ENCODE results near the gene CCR7. TPM values are rescaled to one million over a fixed set of nuclear protein-coding genes. Genes with fewer than 3 reads are reported as not detected.
"Not testable (repeated sequence)": the region's sequence is repeated elsewhere in the genome, so short reads cannot be mapped to it uniquely, and the experiment has no call there.

Gene CCR7
- total RNA-seq, 4 donors from 2014 or later: 1.5 TPM; not detected in 3

GRCh38 chr17:40580140-40580539, 14.9 kb upstream of the CCR7 start:
- Histone ChIP-seq H3K27ac (no peak overlapping the region), H3K9me3 (peaks cover 0 to 7% (median 0%) of the 10 kb centered on the region in 4 donors), H3K36me3 (no peaks in the 10 kb centered on the region), H3K4me3 (no peak overlapping the region), H3K27me3 (no peaks in the 10 kb centered on the region), H3K4me1 (peaks cover 0 to 9% (median 0%) of the 10 kb centered on the region in 4 donors)
- DNase-seq (ENCODE audit: low spot score in 2 of 2): no peak
- TF ChIP-seq EP300 (IDR thresholded peaks at IDR 0.05) (no peak), POLR2A (IDR thresholded peaks at IDR 0.05) (no peak), CTCF (IDR thresholded peaks at IDR 0.05) (no peak)

- no peak overlapping the region for H3K27ac ChIP-seq
- no peaks in the 10 kb centered on the region for H3K36me3 ChIP-seq
- no peak for DNase-seq (ENCODE audit: low spot score in 2 of 2)
- 87 to 91% methylated on average over 3 of the region's 3 CpGs for WGBS, 2 donors
- TF ChIP-seq EP300 (IDR thresholded peaks at IDR 0.05) (no peak), POLR2A (IDR thresholded peaks at IDR 0.05) (no peak), CTCF (IDR thresholded peaks at IDR 0.05) (no peak)
- no peak overlapping the region for H3K4me3 ChIP-seq
- H3K9me3 ChIP-seq: peaks cover 0 to 8% (median 0%) of the 10 kb centered on the region in 4 donors
- H3K4me1 ChIP-seq: peaks cover 0 to 9% (median 0%) of the 10 kb centered on the region in 4 donors
- no peaks in the 10 kb centered on the region for H3K27me3 ChIP-seq
Measured at GRCh38 chr17:40579471-40579870, 14.2 kb upstream of the CCR7 start.

- peaks cover 0 to 9% (median 0%) of the 10 kb centered on the region in 4 donors for H3K4me1 ChIP-seq
- no peaks in the 10 kb centered on the region for H3K36me3 ChIP-seq
- H3K27me3 ChIP-seq: no peaks in the 10 kb centered on the region
- H3K27ac ChIP-seq: no peak overlapping the region
- WGBS, 2 donors: 72 to 80% methylated on average over 5 of the region's 5 CpGs
- H3K9me3 ChIP-seq: peaks cover 0 to 24% (median 5%) of the 10 kb centered on the region in 4 donors
- no peak overlapping the region for H3K4me3 ChIP-seq
- TF ChIP-seq EP300 (IDR thresholded peaks at IDR 0.05) (no peak), POLR2A (IDR thresholded peaks at IDR 0.05) (no peak), CTCF (IDR thresholded peaks at IDR 0.05) (no peak)
- no peak for DNase-seq (ENCODE audit: low spot score in 2 of 2)
Measured at GRCh38 chr17:40577611-40578065, 12.4 kb upstream of the CCR7 start.

- no peaks in the 10 kb centered on the region for H3K4me1 ChIP-seq
- H3K4me3 ChIP-seq: no peak overlapping the region
- no peaks in the 10 kb centered on the region for H3K36me3 ChIP-seq
- no peak for TF ChIP-seq EP300 (IDR thresholded peaks at IDR 0.05)
- 74 to 76% methylated on average over 5 of the region's 5 CpGs for WGBS, 2 donors
- DNase-seq (ENCODE audit: low spot score in 2 of 2): no peak
- H3K9me3 ChIP-seq: peaks cover 0 to 30% (median 5%) of the 10 kb centered on the region in 4 donors
- H3K27me3 ChIP-seq: no peaks in the 10 kb centered on the region
- no peak overlapping the region for H3K27ac ChIP-seq
Measured at GRCh38 chr17:40576113-40576740, 11.0 kb upstream of the CCR7 start.

GRCh38 chr17:40574292-40574691, 9.0 kb upstream of the CCR7 start:
- no peak for TF ChIP-seq POLR2A (IDR thresholded peaks at IDR 0.05)
- TF ChIP-seq CTCF (IDR thresholded peaks at IDR 0.05): no peak
- TF ChIP-seq EP300 (IDR thresholded peaks at IDR 0.05): no peak
- DNase-seq (ENCODE audit: low spot score in 2 of 2): no peak
- no peak overlapping the region for H3K4me3 ChIP-seq

GRCh38 chr17:40572245-40572993, 7.1 kb upstream of the CCR7 start:
- not testable (repeated sequence) for H3K36me3 ChIP-seq; H3K4me3 ChIP-seq; DNase-seq (ENCODE audit: low spot score in 2 of 2); H3K27ac ChIP-seq; H3K27me3 ChIP-seq; H3K4me1 ChIP-seq
- peaks cover 0 to 36% (median 5%) of the 10 kb centered on the region in 4 donors for H3K9me3 ChIP-seq
- WGBS, 2 donors: 73 to 77% methylated on average over 3 of the region's 3 CpGs

More at GRCh38 chr17:40574292-40574691, 9.0 kb upstream of the CCR7 start:
- Histone ChIP-seq H3K9me3 (peaks cover 0 to 30% (median 5%) of the 10 kb centered on the region in 4 donors), H3K36me3 (no peaks in the 10 kb centered on the region), H3K27ac (no peak overlapping the region), H3K27me3 (no peaks in the 10 kb centered on the region), H3K4me1 (no peaks in the 10 kb centered on the region)

Data from tibial nerve (tissue), 4 donors.